Hippocampal formation (tissue), 2 donors: ENCODE results near the gene LEFTY1.
A peak's percentile ranks its signal among the peaks of the same experiment; 100 is the strongest.

ENCODE experiments used
- DNase-seq, 2 donors: peaks; one replicate each; lab custom pipeline; 2025; lab: John Stamatoyannopoulos, UW

The LEFTY1 gene

GRCh38 chr1:225915538-225915991, 26.6 kb upstream of the LEFTY1 start:
- DNase-seq: peak in 1 of 2 donors; percentile 28

GRCh38 chr1:225914947-225915346, 26.0 kb upstream of the LEFTY1 start:
- DNase-seq: no peak

- no peak for DNase-seq
Measured at GRCh38 chr1:225914391-225914790, 25.4 kb upstream of the LEFTY1 start.

GRCh38 chr1:225911191-225912130, 22.5 kb upstream of the LEFTY1 start:
- peak in 1 of 2 donors; percentile 44 for DNase-seq

DNA sequence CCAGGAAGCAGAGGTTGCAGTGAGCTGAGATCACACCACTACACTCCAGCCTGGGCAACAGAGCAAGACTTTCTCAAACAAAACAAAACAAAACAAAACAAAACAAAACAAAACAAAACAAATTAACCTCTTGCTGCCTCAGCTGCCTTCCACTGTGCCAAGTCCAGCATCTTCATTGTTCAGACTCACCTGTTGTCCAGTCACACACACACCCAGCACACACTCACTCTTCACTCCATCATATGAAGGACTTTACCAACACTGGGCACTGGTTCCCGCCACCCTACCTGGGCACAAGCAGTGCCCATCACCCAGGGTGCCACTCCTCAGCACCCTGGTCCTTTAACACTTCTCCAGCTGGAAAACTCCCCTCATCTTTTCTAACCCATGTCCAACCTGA, 20.5 kb upstream of the LEFTY1 start:
- no peak for DNase-seq

DNA sequence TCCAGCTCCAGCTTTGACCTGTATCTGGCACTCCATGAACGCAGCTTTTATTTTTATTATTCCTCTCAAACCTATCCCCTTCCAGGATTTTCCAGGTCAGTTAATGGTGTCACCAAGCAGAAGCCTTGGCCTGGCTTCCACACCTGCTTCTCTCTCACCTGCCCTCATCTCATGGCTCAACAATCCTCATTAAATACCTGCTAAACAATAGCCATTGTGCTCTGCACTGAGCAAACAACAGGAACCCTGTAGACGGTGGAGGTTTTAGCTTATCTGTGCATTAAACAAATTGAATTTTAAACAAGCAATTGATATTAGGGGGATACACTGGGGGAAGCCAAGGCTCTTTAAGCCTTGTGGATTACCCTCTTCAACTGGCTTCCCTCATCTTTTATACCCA, 19.8 kb upstream of the LEFTY1 start:
- no peak for DNase-seq

DNA sequence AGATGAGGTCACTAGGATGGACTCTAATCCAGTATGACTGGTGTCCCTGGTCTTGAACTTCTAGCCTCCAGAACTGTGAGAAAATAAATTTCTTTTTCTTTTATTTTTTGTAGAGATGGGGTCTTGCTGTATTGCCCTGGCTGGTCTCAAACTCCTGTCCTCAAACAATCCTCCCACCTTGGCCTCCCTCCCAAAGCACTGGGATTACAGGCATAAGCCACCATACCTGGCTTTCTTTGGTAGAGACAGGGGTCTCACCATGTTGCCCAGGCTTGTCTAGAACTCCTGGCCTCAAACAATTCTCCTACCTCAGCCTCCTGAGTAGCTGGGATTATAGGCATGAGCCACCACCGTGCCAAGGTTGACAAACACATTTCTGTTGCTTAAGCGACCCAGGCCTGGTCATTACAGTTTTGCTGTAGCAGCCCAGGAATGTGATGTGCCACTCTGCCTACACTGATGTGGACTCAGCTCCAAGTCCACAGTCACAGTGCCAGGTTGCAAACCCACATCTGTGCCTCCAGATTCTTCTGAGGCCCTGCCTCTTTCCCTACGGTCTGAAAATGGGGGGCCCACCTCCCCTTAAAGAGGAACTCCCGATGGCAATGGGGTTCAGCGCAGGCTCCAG, 19.2 kb upstream of the LEFTY1 start:
- no peak for DNase-seq

DNA sequence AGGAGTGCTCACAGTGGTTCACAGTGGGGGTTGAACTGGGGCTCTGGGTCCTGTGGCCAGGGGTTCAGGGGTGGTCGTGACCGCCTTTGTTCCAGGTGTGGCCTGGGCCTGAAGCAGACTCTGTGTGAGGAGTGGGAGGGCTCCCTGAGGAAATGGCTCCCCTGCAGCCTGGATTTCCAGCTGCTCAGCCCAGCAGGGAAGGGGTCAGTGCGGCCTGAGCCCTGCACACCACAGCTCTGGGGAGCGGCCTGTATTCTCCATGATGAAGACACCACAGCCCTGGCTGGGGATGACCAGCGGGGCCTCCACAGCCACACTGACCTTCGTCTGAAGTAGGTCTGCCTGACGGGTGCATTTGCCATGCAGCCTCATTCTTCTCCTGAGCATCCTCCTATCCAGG, 18.4 kb upstream of the LEFTY1 start:
- DNase-seq: no peak

DNA sequence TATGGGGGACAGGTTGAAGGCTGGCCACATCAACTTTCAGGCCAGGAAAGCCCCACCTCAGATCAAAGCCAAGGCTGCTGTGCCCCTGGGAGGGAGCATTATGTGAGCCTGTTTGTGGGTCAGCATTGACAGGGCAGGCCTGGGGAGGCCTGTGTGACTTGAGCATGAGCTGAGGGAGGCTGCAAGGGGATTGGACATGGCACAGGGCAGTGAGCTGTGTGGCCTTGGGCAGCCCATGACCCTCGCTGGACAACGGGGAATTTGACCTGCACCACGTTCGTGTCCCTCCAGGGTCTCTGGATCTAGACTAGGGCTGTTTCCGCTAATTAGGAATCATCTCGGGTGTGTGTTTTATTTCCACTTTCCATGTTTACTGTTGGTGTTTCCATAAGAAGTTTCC, 17.5 kb upstream of the LEFTY1 start:
- no peak for DNase-seq

DNA sequence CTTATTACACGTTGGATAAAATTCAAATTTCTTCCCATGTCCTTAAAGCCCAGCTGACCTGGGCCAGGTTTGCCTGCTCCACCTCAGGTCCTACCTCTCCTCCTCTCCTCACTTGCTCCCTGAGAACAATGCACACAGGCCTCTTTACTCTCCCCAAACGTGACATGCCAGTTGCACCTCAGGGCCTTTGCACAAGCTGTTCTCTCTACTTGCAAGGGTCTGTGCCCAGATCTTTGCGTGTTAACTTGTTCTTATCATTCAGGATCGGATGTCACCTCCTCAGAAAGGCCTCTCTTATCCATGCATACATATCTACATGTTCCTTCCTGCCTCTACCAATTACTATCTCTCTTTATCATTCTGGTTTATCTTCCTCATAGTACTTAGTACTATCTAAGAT, 14.7 kb upstream of the LEFTY1 start:
- no peak for DNase-seq

- DNase-seq: no peak
Measured at GRCh38 chr1:225899044-225899925, 10.3 kb upstream of the LEFTY1 start.

DNA sequence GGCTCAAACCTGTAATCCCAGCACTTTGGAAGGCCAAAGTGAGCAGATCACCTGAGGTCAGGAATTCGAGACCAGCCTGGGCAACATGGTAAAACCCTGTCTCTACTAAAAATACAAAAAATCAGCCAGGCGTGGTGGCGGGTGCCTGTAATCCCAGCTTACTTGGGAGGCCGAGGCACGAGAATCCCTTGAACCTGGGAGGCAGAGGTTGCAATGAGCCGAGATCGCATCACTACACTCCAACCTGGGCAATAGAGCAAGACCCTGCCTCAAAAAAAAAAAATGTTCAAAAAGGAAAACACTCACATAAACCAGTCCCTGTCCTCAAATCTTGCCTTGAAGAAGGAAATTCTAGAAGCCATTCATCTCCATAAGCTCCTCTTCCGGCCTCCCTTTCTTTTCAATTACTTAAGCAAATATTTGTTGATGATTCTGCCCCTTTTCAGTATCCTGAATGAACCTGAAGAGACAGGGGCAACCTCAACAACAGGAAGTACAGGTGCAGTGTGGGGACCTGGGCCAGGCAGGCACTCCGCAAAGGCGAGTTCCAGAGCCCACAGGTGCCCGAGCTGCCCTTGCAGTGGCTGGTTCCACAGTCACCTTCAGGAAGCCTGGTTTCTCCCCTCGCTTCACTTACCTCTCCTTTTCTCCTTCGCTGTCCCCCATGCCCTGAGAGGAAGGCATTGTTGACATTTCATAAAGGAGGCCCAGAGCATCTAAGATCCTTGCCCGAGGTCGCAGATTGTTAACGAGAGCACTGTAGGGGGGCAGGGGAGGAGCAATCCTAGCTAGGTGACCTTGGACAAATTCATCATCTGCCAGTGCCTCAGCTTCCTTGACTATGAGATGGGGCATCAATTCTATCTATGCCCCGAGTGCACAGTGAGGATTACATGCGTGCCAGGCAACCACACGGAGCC, 8.9 kb upstream of the LEFTY1 start:
- no peak for DNase-seq

DNA sequence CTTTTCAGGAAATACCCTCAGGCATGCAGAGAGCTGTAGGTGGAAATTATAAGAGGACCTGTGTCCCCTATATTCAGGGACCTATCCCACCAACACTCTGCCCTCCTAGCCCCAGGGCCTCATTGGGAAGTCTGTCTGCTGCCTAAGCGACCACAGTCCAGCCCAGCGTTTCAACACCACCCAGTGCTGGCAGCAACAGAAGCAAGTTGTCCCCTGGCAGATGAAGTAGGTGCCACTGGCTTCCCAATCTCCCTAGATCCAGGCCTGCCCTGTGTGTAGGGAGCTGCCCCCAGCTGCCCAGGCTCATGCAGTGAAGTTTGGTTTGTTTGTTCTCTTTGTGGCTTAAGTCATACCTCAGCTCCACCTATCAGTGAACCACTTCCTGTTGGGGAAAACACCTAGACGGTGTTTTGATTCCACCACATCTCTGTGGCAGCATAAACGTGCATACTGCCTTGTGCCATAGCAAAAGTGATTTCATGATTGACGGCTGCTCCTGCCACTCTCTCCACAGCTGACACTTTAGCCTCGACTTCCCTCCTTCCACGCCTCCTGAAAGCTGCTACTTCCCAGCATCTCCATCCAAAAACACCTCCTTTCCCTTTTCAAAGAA, 8.1 kb upstream of the LEFTY1 start:
- no peak for DNase-seq

- DNase-seq: no peak
Measured at GRCh38 chr1:225896494-225896893, 7.5 kb upstream of the LEFTY1 start.

- no peak for DNase-seq
Measured at GRCh38 chr1:225892307-225892706, 3.4 kb upstream of the LEFTY1 start.

DNA sequence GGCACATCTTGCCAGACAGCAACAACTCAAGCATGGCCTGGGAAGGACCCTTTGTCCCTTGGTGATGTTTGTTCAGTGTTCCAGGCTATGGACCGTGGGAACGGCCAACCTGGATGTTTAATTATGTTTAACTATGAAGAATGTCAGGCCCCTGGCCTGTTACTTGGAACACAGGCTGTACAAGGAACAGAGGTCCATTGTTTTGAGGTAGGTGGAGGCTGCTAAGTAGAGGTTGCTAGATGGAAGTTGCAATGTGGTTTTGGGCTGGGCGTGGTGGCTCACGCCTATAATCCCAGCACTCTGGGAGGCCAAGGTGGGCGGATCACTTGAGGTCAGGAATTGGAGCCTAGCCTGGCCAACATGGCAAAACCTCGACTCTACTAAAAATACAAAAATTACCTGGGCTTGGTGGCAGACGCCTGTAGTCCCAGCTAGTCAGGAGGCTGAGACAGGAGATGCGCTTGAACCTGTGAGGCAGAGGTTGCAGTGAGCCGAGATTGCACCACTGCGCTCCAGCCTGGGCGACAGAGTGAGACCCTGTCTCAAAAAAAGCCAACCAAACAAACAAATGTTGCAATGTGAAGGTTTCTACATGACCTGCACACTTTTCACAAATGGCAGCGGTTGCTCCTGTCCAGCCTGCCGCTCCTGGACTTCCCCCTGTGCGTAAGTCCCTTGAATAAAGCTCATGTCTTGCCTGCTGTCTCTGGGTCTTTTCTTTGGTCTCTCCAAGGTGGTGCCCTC, 2.5 kb upstream of the LEFTY1 start:
- no peak for DNase-seq

DNA sequence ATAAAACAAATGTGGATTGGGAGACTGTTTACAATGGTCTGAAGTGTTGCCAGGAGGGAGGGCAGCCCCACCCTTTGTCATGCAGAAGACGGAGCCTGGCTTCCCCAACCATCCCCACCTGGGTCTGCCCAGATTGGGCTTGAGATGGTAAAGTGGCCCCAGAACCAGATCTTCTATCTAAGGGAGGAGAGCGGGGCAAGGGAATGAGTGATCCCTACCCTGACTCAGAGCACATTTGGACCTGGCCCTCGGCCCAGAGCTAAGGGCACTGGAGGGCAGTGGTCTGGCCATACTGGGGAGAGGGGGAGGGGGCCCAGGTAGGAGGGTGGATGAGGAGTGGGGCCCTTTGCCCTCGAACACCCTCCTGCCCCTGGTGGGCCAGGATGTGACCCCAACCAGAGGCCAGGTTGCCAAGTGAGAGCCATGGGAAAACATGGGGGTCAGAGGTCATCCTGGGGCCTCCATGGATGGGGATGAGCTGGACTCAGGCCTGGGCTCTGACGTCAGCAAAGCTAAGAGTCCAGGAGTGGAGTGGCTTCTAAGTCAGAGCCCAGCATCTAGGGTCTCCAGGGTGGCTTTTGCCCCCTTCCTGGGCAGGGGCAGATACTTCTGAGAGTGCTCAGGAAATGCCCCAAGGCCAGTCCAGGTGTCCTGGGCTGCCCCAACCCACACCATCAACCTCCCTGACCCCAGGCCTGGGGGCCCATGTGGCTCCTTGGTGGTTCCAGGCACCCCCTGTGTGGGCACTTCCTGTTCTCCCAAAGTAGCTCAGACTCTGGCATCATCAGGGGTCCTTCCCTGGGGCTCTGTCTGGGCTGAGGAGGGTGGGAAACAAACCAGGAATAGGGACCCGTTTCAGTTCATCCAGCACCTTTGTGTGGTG, 1.6 kb upstream of the LEFTY1 start:
- no peak for DNase-seq

DNA sequence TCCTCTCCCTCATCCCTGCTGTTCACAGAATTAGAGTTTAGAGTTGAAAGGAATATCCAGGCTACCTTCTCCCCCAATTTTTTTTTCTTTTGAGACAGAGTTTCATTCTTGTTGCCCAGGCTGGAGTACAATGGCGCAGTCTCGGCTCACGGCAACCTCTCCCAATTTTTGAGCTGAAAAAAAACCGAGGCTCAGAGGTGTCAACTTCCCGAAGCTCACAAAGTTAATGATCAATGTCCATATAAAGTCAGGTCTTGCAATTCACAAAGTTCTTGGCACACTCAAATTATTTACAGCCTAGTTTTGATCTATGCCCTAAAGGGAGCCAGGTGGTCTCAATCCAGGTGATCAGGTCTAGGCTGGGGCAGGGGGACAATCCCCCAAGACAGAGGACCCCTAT, 797 bp upstream of the LEFTY1 start:
- DNase-seq: no peak

- no peak for DNase-seq
Measured at GRCh38 chr1:225888289-225888897, 553 bp downstream of the LEFTY1 start.
